Measurements from ENCODE around the gene NKX2-2.
"Not testable (repeated sequence)": the region's sequence is repeated elsewhere in the genome, so short reads cannot be mapped to it uniquely, and the experiment has no call there.

NKX2-2 gene

DNA sequence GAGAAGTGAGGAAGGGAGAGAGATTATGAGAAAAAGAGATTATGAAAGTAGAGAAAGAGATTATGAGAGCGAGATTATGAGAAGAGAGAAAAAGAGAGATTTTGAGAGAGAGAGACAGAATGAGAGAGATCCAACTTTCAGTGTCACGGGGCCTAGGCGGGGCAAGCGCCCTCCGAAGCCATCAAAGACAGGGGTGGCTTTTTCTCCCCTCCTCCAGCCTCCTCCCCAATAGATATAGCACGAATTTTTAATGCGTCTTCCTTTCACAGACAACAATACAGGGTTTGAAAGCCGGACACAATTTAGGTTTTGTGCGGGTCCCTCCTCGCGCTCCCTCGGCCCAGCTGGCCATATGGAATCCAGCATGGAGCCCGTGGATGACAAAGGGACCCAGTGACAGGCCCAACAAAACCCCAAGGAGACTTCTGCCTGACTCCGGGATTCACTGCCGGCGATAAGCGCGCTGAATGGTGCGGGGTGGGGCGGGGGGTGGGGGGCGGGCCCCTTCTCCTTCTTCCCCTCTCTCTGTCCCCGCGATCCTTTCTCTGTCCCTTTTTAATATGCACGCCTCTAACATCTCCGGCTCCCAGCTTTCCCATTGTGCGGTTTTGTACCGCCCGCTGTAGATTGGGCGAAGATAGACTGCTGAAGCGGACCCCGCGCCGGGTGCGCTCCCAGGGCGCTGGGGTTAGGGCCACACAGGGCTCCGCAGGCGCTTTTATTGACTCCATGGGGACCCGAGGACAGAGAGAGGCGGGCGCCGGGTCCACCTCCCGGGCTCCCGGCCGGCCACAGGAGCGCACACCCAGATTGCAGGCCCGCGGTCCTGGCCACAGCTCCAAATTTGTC, 5.4 kb downstream of the NKX2-2 start:
- DNase-seq, result peak; percentile 31

GRCh38 chr20:21507400-21508229, 6.2 kb downstream of the NKX2-2 start:
- no peak for DNase-seq

DNA sequence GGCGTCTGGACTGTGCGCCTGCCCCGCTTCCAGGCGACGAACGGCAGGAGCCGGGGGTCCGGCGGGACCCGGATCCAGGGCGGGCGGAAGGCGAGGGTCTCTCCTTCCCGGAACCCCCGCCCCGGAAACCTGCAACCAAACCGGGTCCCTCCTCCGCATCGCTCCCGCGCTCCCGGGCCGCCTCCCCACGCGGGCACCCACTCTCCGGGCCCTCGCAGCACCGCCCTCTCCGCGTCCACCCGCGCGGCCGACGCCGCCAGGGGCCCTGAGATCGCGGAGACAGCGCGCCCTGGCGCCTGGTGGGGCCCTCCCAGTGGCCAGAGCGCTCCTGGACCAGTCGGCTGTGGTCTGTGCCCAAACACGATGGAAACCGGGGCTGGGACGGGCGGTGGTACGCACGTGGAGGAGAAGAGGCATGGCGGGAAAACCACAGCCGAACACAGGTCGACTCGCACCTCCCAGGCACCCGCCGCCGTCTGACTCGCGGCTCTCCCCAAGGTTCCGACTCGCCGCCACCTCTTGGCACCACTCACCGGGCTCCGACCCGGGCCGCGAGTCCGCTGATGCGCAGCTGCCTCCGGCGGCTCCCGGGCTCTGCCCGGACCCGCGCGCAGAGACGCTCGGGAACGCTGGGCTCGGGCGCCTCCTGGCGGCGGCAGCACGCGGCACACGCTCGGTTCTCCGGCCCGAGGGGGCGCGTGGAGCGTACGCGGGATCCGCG, 7.9 kb downstream of the NKX2-2 start:
- peak; percentile 65 for DNase-seq

GRCh38 chr20:21505161-21505809, 8.6 kb downstream of the NKX2-2 start:
- DNase-seq, result peak; percentile 52

- DNase-seq, result no peak
These were observed 9.5 kb downstream of the NKX2-2 start for GRCh38 chr20:21504323-21504722.

- DNase-seq, result no peak
These were observed 10.5 kb downstream of the NKX2-2 start for GRCh38 chr20:21503345-21503744.

- DNase-seq, result no peak
These were observed 12.7 kb downstream of the NKX2-2 start for GRCh38 chr20:21501184-21501583.

- no peak for DNase-seq
These were observed 13.3 kb downstream of the NKX2-2 start for GRCh38 chr20:21500599-21500998.

DNA sequence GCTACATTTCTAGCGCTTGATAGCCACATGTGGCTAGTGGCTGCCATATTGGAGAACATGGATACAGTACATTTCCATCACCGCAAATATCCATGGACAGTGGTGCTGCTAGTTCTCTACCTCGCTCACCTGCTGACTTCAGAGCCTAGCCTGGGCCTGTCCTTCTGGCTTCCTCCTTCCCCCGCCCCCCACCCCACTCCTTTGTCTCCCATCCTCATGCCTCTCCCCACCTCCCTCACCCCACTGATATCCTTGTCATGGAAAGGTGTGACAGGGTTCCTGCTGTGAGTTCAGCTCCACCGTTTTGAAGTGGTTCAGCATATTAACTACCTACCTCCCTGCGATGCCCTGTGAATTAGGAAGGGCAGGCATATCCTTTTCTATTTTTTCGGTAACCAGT, 14.2 kb downstream of the NKX2-2 start:
- no peak for DNase-seq

DNA sequence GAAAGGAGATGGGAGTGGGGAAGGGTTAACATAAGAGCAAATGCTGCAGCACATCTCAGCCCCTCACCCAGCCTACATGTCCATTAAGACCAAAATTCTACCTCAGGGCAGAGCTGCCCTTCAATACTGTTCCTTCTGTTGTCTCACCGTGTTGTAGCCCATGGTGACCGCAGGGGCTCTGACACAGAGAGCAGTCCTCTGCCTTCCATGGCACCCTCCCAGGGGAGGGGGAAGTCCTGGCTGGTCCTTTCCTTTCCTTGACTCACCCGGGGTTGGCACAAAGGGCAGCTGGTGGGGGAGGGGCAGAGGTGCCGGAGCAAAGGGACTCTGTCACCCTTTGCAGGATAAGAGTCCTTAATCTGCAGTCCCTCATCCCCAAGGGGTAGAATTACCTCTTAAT, 15.2 kb downstream of the NKX2-2 start:
- DNase-seq, result no peak

- DNase-seq, result no peak
These were observed 15.7 kb downstream of the NKX2-2 start for GRCh38 chr20:21498195-21498594.

DNA sequence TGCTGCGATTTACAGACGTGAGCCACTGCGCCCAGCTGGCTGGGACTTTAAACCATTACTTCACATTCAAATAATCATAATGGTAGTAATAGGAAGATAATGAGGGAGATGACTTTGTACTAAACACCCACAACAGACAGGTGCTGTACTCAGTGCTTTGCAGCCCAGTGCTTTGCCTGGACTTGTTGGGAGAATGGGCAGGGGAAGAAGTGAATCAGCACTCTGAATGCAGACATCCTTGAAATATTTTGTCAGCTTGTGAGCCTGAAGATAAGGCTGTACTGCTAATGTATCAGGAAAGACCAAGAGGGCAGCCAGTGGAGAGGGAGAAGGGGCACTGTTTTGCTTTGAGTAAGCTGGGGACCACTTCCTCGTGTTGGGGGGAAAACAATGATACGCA, 17.4 kb downstream of the NKX2-2 start:
- no peak for DNase-seq

- DNase-seq, result no peak
These were observed 20.8 kb downstream of the NKX2-2 start for GRCh38 chr20:21493049-21493448.

- no peak for DNase-seq
These were observed 23.8 kb downstream of the NKX2-2 start for GRCh38 chr20:21490105-21490504.

DNA sequence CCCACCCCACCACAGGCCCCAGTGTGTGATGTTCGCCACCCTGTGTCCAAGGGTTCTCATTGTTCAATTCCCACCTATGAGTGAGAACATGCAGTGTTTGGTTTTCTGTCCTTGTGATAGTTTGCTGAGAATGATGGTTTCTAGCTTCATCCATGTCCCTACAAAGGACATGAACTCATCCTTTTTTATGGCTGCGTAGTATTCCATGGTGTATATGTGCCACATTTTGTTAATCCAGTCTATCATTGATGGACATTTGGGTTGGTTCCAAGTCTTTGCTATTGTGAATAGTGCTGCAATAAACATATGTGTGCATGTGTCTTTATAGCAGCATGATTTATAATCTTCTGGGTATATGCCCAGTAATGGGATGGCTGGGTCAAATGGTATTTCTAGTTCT, 33.7 kb downstream of the NKX2-2 start:
- DNase-seq, result not testable (repeated sequence)

DNA sequence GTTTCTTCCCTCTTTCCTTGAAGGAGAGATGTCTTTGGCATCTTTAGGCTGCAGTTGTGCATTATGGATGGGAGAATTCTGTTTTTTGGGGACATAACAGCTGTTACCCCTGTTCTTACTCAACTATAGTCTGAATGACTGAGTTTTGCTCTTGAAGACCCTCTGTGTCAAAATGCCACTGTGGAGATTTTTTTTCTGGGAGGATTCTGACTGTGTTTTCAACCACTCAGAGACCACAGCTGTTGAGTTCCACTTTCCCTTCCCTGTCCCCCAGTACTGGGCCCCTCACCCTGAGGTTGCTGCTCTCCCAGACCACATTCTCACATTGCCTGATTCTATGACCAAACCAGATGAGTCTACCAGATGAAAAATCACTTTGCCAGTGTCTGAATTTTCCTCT, 48.1 kb downstream of the NKX2-2 start:
- no peak for DNase-seq

GRCh38 chr20:21464916-21465315, 48.9 kb downstream of the NKX2-2 start:
- no peak for DNase-seq

Measured in left hindlimb (tissue), 1 donor.